ENCODE data around the gene GPR161. TPM values are rescaled to one million over a fixed set of nuclear protein-coding genes. Genes with fewer than 3 reads are reported as not detected.

Gene GPR161
- polyA plus RNA-seq, 2 donors = 1.9 to 3.4 TPM

DNA sequence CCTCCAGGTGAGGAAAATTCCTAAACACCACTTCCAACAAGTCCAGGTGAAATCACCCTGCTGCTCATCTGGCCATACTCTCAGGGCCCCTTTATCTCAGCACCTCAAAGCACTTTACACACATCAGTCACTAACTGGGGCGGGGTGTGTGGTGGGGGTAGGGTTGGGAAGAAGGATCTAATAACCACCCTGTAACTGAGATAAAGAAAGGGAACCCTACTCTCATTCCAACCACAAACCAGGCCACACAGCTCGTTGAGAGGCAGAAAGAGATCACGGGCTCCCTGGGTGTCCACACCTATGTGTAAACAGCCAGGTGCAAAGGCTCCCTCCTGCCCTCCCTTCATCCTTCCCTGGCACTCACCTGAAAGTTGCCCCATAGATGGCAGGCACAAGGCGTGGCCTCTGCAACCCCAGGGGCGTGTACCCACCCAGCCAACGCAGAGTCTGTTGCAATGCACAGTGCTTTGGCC is 20.4 kb downstream of the GPR161 start:
- H3K36me3 ChIP-seq (ENCODE audit: control insufficient read depth in 2 of 2, insufficient read depth in 2 of 2, low read length in 1 of 2) = peaks cover 0 to 2% of the 10 kb centered on the region in 2 donors
- 46 to 55% methylated on average over 6 of the region's 6 CpGs for WGBS, 2 donors
- H3K27ac ChIP-seq (ENCODE audit: low read depth in 2 of 2, low read length in 1 of 2) = peak overlapping the region; percentile 8 to 30

DNA sequence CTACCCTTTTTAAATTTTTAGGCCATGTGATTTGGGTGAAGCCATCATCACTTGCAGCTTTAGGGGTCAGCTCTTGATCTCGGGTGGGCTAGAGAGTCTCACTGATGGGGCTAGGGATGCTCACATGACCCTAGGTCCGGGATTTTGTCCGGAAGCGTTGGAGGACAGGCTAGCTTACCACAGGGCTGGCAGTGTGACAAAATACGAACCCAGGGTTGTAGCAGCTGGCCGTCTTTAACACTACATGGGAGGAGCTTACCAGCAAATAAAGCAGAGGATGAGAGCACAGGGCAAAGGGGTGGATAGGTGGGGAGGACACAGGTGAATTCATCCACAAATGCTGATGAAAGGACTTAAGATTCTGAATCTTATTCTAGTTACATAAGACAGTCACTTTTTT is 21.9 kb downstream of the GPR161 start:
- Histone ChIP-seq H3K27ac (ENCODE audit: low read depth in 2 of 2, low read length in 1 of 2) (no peak overlapping the region), H3K4me3 (ENCODE audit: low read depth in 1 of 2, low read length in 2 of 2) (no peak overlapping the region), H3K9me3 (ENCODE audit: control insufficient read depth in 2 of 2, insufficient read depth in 1 of 2, low read depth in 1 of 2, low read length in 1 of 2) (no peaks in the 10 kb centered on the region), H3K4me1 (ENCODE audit: control insufficient read depth in 2 of 2, insufficient read depth in 2 of 2, low read length in 1 of 2) (peaks cover 2 to 4% of the 10 kb centered on the region in 2 donors), H3K27me3 (ENCODE audit: control insufficient read depth in 1 of 2, insufficient read depth in 2 of 2, low read length in 2 of 2) (no peaks in the 10 kb centered on the region), H3K36me3 (ENCODE audit: control insufficient read depth in 2 of 2, insufficient read depth in 2 of 2, low read length in 1 of 2) (peaks cover 0 to under 1% of the 10 kb centered on the region in 2 donors)
- 62 to 64% methylated on average over 6 of the region's 6 CpGs for WGBS, 2 donors

More for the DNA sequence above, 20.4 kb downstream of the GPR161 start:
- Histone ChIP-seq H3K9me3 (ENCODE audit: control insufficient read depth in 2 of 2, insufficient read depth in 1 of 2, low read depth in 1 of 2, low read length in 1 of 2) (no peaks in the 10 kb centered on the region), H3K27me3 (ENCODE audit: control insufficient read depth in 1 of 2, insufficient read depth in 2 of 2, low read length in 2 of 2) (no peaks in the 10 kb centered on the region), H3K4me1 (ENCODE audit: control insufficient read depth in 2 of 2, insufficient read depth in 2 of 2, low read length in 1 of 2) (peaks cover 2 to 5% of the 10 kb centered on the region in 2 donors), H3K4me3 (ENCODE audit: low read depth in 1 of 2, low read length in 2 of 2) (no peak overlapping the region)

DNA sequence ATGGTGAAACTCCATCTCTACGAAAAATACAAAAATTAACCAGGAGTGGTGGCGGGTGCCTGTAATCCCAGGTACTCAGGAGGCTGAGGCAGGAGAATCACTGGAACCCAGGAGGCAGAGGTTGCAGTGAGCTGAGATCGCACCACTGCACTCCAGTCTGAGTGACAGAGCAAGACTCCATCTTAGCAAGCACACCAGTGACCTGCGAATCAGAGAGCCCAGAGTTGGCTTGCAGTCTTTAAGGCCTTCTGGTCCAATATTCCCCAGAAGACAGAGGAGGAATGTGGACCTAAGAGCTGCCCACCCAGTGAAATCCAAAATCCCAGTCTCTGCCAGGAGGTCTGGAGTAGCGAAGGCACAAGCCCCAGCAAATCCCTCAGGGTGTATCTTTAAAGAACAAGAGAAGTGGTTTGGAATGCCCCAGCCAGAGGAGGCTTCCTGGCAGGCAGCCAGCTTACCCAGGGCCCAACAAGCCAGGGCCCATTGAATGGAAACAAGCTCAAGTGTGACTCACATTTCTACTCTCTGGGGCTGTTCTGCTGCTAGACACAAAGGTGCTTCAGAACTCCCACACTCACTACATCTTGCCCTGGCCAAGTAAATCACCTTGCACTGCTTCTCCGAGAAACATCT is 23.9 kb downstream of the GPR161 start:
- Histone ChIP-seq H3K36me3 (ENCODE audit: control insufficient read depth in 2 of 2, insufficient read depth in 2 of 2, low read length in 1 of 2) (no peaks in the 10 kb centered on the region), H3K4me1 (ENCODE audit: control insufficient read depth in 2 of 2, insufficient read depth in 2 of 2, low read length in 1 of 2) (peaks cover 2 to 4% of the 10 kb centered on the region in 2 donors), H3K4me3 (ENCODE audit: low read depth in 1 of 2, low read length in 2 of 2) (no peak overlapping the region), H3K27ac (ENCODE audit: low read depth in 2 of 2, low read length in 1 of 2) (peak overlapping the region; percentile 45 to 55), H3K27me3 (ENCODE audit: control insufficient read depth in 1 of 2, insufficient read depth in 2 of 2, low read length in 2 of 2) (no peaks in the 10 kb centered on the region), H3K9me3 (ENCODE audit: control insufficient read depth in 2 of 2, insufficient read depth in 1 of 2, low read depth in 1 of 2, low read length in 1 of 2) (no peaks in the 10 kb centered on the region)
- 62 to 83% methylated on average over 6 of the region's 6 CpGs for WGBS, 2 donors

DNA sequence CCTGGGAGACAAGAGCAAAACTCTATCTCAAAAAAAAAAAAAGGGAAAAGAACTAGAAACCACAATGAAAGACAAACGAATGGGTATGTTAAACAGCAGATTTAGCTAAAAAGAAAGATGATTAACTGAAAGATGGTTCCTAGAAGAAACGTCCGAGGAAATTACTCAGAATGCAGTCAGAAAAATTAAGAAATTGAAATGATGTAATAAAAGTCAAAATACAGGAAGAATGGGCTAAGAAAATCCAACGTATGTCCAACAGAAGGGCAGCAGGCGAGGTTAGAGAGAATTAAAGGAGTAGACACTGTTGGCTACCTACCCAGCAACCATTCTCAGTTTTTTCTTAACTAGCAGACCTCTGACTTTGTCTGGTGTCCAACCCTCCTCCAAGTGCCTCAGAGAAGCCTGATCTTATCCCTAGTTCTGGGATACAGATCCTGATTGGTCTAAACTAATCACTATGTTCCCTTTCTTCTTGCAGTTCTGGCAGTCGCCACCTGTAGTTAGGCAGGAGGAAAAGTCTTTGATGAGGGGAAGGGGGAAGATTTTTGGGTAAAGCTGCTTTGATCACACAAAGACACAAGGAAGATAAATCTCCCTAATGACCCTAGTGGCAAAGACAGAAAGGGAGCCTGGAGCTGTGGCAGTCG is 25.7 kb downstream of the GPR161 start:
- Histone ChIP-seq H3K9me3 (ENCODE audit: control insufficient read depth in 2 of 2, insufficient read depth in 1 of 2, low read depth in 1 of 2, low read length in 1 of 2) (no peaks in the 10 kb centered on the region), H3K27me3 (ENCODE audit: control insufficient read depth in 1 of 2, insufficient read depth in 2 of 2, low read length in 2 of 2) (no peaks in the 10 kb centered on the region), H3K4me3 (ENCODE audit: low read depth in 1 of 2, low read length in 2 of 2) (no peak overlapping the region), H3K4me1 (ENCODE audit: control insufficient read depth in 2 of 2, insufficient read depth in 2 of 2, low read length in 1 of 2) (peaks cover 0 to 4% of the 10 kb centered on the region in 2 donors), H3K36me3 (ENCODE audit: control insufficient read depth in 2 of 2, insufficient read depth in 2 of 2, low read length in 1 of 2) (no peaks in the 10 kb centered on the region), H3K27ac (ENCODE audit: low read depth in 2 of 2, low read length in 1 of 2) (no peak overlapping the region)
- 71 to 81% methylated on average over 7 of the region's 7 CpGs for WGBS, 2 donors

DNA sequence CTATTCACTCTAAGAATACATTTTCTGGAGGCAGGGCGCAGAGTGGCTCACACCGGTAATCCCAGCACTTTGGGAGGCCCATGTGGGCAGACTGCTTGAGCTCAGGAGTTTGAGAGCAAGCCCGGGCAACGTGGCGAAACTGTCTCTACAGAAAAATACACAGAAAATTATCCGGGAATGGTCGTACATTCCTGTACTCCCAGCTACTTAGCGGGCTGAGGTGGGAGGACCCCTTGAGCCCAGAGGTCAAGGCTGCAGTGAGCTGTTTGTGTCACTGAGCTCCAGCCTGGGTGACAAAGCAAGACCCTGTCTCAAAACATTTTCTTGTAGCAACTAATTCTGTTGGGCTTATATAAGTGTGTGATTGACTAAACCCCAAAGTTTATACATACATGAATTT is 30.5 kb downstream of the GPR161 start:
- no peak overlapping the region for H3K27ac ChIP-seq (ENCODE audit: low read depth in 2 of 2, low read length in 1 of 2)
- WGBS, 2 donors = 81 to 86% methylated on average over 8 of the region's 8 CpGs
- peaks cover 0 to 5% of the 10 kb centered on the region in 2 donors for H3K36me3 ChIP-seq (ENCODE audit: control insufficient read depth in 2 of 2, insufficient read depth in 2 of 2, low read length in 1 of 2)
- H3K4me1 ChIP-seq (ENCODE audit: control insufficient read depth in 2 of 2, insufficient read depth in 2 of 2, low read length in 1 of 2) = no peaks in the 10 kb centered on the region
- no peak overlapping the region for H3K4me3 ChIP-seq (ENCODE audit: low read depth in 1 of 2, low read length in 2 of 2)
- H3K27me3 ChIP-seq (ENCODE audit: control insufficient read depth in 1 of 2, insufficient read depth in 2 of 2, low read length in 2 of 2) = no peaks in the 10 kb centered on the region
- H3K9me3 ChIP-seq (ENCODE audit: control insufficient read depth in 2 of 2, insufficient read depth in 1 of 2, low read depth in 1 of 2, low read length in 1 of 2) = no peaks in the 10 kb centered on the region

DNA sequence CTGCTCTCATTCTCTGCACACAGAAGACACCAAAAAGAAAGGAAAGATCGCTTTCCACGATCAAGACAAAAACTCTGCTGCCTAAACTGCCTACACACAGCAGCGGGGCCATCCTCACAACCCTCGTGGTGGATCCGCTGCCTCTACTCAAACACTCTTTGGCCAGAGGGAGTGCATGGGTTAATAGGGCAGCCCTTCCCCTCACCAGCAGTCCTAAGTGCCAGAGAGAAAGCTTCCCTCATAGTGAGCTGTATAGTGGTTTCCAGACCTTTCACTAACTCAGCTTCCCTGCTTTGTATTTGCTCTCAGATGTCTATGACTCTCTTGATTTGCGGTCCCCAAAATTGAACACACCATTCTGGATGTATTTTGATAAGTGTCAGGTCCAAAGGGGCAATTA is 30.9 kb downstream of the GPR161 start:
- H3K27ac ChIP-seq (ENCODE audit: low read depth in 2 of 2, low read length in 1 of 2) = no peak overlapping the region
- WGBS, 2 donors = 89 to 97% methylated on average over 6 of the region's 6 CpGs
- peaks cover 0 to 5% of the 10 kb centered on the region in 2 donors for H3K36me3 ChIP-seq (ENCODE audit: control insufficient read depth in 2 of 2, insufficient read depth in 2 of 2, low read length in 1 of 2)
- no peak overlapping the region for H3K4me3 ChIP-seq (ENCODE audit: low read depth in 1 of 2, low read length in 2 of 2)
- H3K27me3 ChIP-seq (ENCODE audit: control insufficient read depth in 1 of 2, insufficient read depth in 2 of 2, low read length in 2 of 2) = no peaks in the 10 kb centered on the region
- H3K4me1 ChIP-seq (ENCODE audit: control insufficient read depth in 2 of 2, insufficient read depth in 2 of 2, low read length in 1 of 2) = no peaks in the 10 kb centered on the region
- H3K9me3 ChIP-seq (ENCODE audit: control insufficient read depth in 2 of 2, insufficient read depth in 1 of 2, low read depth in 1 of 2, low read length in 1 of 2) = no peaks in the 10 kb centered on the region

DNA sequence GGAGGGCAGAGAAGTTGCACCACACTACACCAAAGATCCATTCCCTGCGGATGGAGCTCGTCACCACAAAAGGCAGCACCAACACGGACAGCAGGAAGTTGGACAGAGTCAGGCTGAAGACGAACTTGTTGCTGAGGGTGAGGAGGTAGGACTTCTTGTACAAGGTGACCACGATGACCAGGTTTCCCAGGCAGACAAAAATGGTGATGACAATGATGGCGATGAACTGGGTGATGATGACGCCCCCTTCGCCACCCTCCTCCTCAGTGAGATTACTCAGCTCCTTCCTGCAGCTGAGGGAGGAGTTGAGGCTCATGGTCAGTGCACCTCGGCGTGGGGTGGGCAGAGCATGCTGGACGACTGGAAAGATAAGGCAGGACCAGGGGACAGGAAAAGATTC is 32.2 kb downstream of the GPR161 start:
- no peaks in the 10 kb centered on the region for H3K27me3 ChIP-seq (ENCODE audit: control insufficient read depth in 1 of 2, insufficient read depth in 2 of 2, low read length in 2 of 2)
- H3K4me3 ChIP-seq (ENCODE audit: low read depth in 1 of 2, low read length in 2 of 2) = no peak overlapping the region
- no peaks in the 10 kb centered on the region for H3K9me3 ChIP-seq (ENCODE audit: control insufficient read depth in 2 of 2, insufficient read depth in 1 of 2, low read depth in 1 of 2, low read length in 1 of 2)
- H3K36me3 ChIP-seq (ENCODE audit: control insufficient read depth in 2 of 2, insufficient read depth in 2 of 2, low read length in 1 of 2) = peaks cover 0 to 5% of the 10 kb centered on the region in 2 donors
- H3K4me1 ChIP-seq (ENCODE audit: control insufficient read depth in 2 of 2, insufficient read depth in 2 of 2, low read length in 1 of 2) = no peaks in the 10 kb centered on the region
- no peak overlapping the region for H3K27ac ChIP-seq (ENCODE audit: low read depth in 2 of 2, low read length in 1 of 2)
- WGBS, 2 donors = 84 to 89% methylated on average over 11 of the region's 11 CpGs

DNA sequence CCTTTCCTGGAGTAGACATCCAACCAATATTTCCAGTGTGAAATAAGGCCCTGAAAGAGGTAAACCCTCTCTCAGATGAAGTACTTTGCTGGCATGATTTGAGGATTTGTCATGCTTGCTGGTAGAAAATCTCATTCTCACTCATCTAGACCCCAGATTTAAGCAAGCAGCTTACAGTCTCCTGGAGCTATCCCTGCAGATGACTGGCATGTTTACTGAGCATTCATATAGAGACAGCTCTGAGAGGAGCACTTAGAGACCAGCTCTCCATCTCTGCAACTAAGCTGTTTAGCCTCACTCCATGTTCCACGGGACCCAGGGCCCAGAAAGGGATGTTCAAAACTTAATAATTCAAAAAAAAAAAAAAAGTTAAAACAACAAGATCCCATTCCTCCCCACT is 34.2 kb downstream of the GPR161 start:
- Histone ChIP-seq H3K27ac (ENCODE audit: low read depth in 2 of 2, low read length in 1 of 2) (no peak overlapping the region), H3K9me3 (ENCODE audit: control insufficient read depth in 2 of 2, insufficient read depth in 1 of 2, low read depth in 1 of 2, low read length in 1 of 2) (no peaks in the 10 kb centered on the region), H3K27me3 (ENCODE audit: control insufficient read depth in 1 of 2, insufficient read depth in 2 of 2, low read length in 2 of 2) (no peaks in the 10 kb centered on the region), H3K36me3 (ENCODE audit: control insufficient read depth in 2 of 2, insufficient read depth in 2 of 2, low read length in 1 of 2) (peaks cover 0 to 6% of the 10 kb centered on the region in 2 donors), H3K4me1 (ENCODE audit: control insufficient read depth in 2 of 2, insufficient read depth in 2 of 2, low read length in 1 of 2) (peaks cover 0 to 4% of the 10 kb centered on the region in 2 donors), H3K4me3 (ENCODE audit: low read depth in 1 of 2, low read length in 2 of 2) (no peak overlapping the region)
- 80 to 88% methylated on average over 1 of the region's 1 CpG for WGBS, 2 donors

DNA sequence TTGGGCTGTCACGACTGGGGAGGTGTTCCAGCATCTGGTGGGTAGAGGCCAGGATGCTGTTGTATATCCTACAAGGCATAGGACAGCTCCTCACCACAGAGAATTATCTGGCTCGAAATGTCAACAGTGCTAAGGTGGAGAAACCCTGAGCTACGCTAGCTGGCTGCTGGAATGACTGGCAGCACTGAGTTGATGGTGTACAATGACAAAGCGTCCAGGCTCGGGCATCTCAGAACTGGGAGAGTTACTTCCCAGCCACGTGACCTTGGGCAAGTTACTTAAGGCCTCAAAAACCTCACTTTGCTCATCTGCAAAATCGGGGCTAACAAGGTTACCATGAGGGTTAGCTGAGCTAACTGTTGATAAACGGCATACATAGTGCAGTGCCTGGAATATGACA is 35.4 kb downstream of the GPR161 start:
- H3K4me3 ChIP-seq (ENCODE audit: low read depth in 1 of 2, low read length in 2 of 2) = no peak overlapping the region
- no peaks in the 10 kb centered on the region for H3K27me3 ChIP-seq (ENCODE audit: control insufficient read depth in 1 of 2, insufficient read depth in 2 of 2, low read length in 2 of 2)
- peaks cover 0 to 4% of the 10 kb centered on the region in 2 donors for H3K4me1 ChIP-seq (ENCODE audit: control insufficient read depth in 2 of 2, insufficient read depth in 2 of 2, low read length in 1 of 2)
- no peaks in the 10 kb centered on the region for H3K9me3 ChIP-seq (ENCODE audit: control insufficient read depth in 2 of 2, insufficient read depth in 1 of 2, low read depth in 1 of 2, low read length in 1 of 2)
- peaks cover 0 to 11% of the 10 kb centered on the region in 2 donors for H3K36me3 ChIP-seq (ENCODE audit: control insufficient read depth in 2 of 2, insufficient read depth in 2 of 2, low read length in 1 of 2)
- 93 to 96% methylated on average over 8 of the region's 8 CpGs for WGBS, 2 donors
- H3K27ac ChIP-seq (ENCODE audit: low read depth in 2 of 2, low read length in 1 of 2) = no peak overlapping the region
